ENCODE measurements around the gene VDAC2. TPM values are rescaled to one million over a fixed set of nuclear protein-coding genes. Genes with fewer than 3 reads are reported as not detected.

VDAC2 gene
- total RNA-seq, 2 donors from 2014 or later = 277 to 292 TPM

GRCh38 chr10:75209086-75209920, 1.3 kb upstream of the VDAC2 start:
- Histone ChIP-seq H3K4me1 (ENCODE audit: control insufficient read depth, insufficient read depth, low read length) (peaks cover 17% of the 10 kb centered on the region), H3K36me3 (ENCODE audit: control insufficient read depth, insufficient read depth, low read length) (peaks cover 27% of the 10 kb centered on the region), H3K27ac (ENCODE audit: low read depth, low read length) (peak overlapping the region; percentile 100), H3K27me3 (ENCODE audit: control insufficient read depth, insufficient read depth, low read length, poor library complexity, severe bottlenecking) (no peaks in the 10 kb centered on the region), H3K9ac (ENCODE audit: extremely low read depth, low read length, poor library complexity, severe bottlenecking) (peak overlapping the region; percentile 95), H3K4me3 (ENCODE audit: low read length) (peak overlapping the region; percentile 98), H3K9me3 (ENCODE audit: control insufficient read depth, low read length) (no peaks in the 10 kb centered on the region)
- DNase-seq = peak; percentile 57
- H3K27me3 Mint-ChIP-seq (ENCODE audit: insufficient read depth) = no peaks in the 10 kb centered on the region
- H3K9me3 Mint-ChIP-seq = no peaks in the 10 kb centered on the region
- H3K4me1 Mint-ChIP-seq = peaks cover 49% of the 10 kb centered on the region
- H3K27ac Mint-ChIP-seq = peak overlapping the region; percentile 95
- TF ChIP-seq CTCF (conservative IDR thresholded peaks at IDR 0.05) = no peak
- H3K4me3 Mint-ChIP-seq = peak overlapping the region; percentile 99
- 96 to 99% methylated on average over 9 to 13 of the region's 16 CpGs for WGBS, 2 experiments (ENCODE audit: insufficient coverage in 1 of 2, insufficient read length in 1 of 2)
- peaks cover 29% of the 10 kb centered on the region for H3K36me3 Mint-ChIP-seq (ENCODE audit: low read depth)

GRCh38 chr10:75209921-75210281, 695 bp upstream of the VDAC2 start:
- Histone ChIP-seq H3K9ac (ENCODE audit: extremely low read depth, low read length, poor library complexity, severe bottlenecking) (peak overlapping the region; percentile 95), H3K27ac (ENCODE audit: low read depth, low read length) (peak overlapping the region; percentile 100), H3K4me1 (ENCODE audit: control insufficient read depth, insufficient read depth, low read length) (peaks cover 17% of the 10 kb centered on the region), H3K27me3 (ENCODE audit: control insufficient read depth, insufficient read depth, low read length, poor library complexity, severe bottlenecking) (no peaks in the 10 kb centered on the region), H3K9me3 (ENCODE audit: control insufficient read depth, low read length) (no peaks in the 10 kb centered on the region), H3K4me3 (ENCODE audit: low read length) (peak overlapping the region; percentile 98), H3K36me3 (ENCODE audit: control insufficient read depth, insufficient read depth, low read length) (peaks cover 33% of the 10 kb centered on the region)
- no peak for TF ChIP-seq CTCF (conservative IDR thresholded peaks at IDR 0.05)
- 28 to 54% methylated on average over 9 to 19 of the region's 19 CpGs for WGBS, 2 experiments (ENCODE audit: insufficient coverage in 1 of 2, insufficient read length in 1 of 2)
- Mint-ChIP-seq H3K36me3 (ENCODE audit: low read depth) (peaks cover 35% of the 10 kb centered on the region), H3K4me1 (peaks cover 49% of the 10 kb centered on the region), H3K4me3 (peak overlapping the region; percentile 99), H3K9me3 (no peaks in the 10 kb centered on the region), H3K27ac (peak overlapping the region; percentile 95), H3K27me3 (ENCODE audit: insufficient read depth) (no peaks in the 10 kb centered on the region)
- DNase-seq = no peak

GRCh38 chr10:75211007-75211691, 553 bp downstream of the VDAC2 start:
- Mint-ChIP-seq H3K9me3 (no peaks in the 10 kb centered on the region), H3K36me3 (ENCODE audit: low read depth) (peaks cover 45% of the 10 kb centered on the region), H3K27ac (peak overlapping the region; percentile 95), H3K4me3 (peak overlapping the region; percentile 99), H3K4me1 (peaks cover 48% of the 10 kb centered on the region), H3K27me3 (ENCODE audit: insufficient read depth) (no peaks in the 10 kb centered on the region)
- peak overlapping the region; percentile 98 for H3K4me3 ChIP-seq (ENCODE audit: low read length)
- peaks cover 12% of the 10 kb centered on the region for H3K4me1 ChIP-seq (ENCODE audit: control insufficient read depth, insufficient read depth, low read length)
- no peak for TF ChIP-seq CTCF (conservative IDR thresholded peaks at IDR 0.05)
- WGBS, 2 experiments (ENCODE audit: insufficient coverage in 1 of 2, insufficient read length in 1 of 2) = 0 to 2% methylated on average over 7 to 38 of the region's 38 CpGs
- DNase-seq = peak; percentile 57
- peaks cover 45% of the 10 kb centered on the region for H3K36me3 ChIP-seq (ENCODE audit: control insufficient read depth, insufficient read depth, low read length)
- no peaks in the 10 kb centered on the region for H3K27me3 ChIP-seq (ENCODE audit: control insufficient read depth, insufficient read depth, low read length, poor library complexity, severe bottlenecking)
- no peaks in the 10 kb centered on the region for H3K9me3 ChIP-seq (ENCODE audit: control insufficient read depth, low read length)
- H3K9ac ChIP-seq (ENCODE audit: extremely low read depth, low read length, poor library complexity, severe bottlenecking) = peak overlapping the region; percentile 95
- peak overlapping the region; percentile 100 for H3K27ac ChIP-seq (ENCODE audit: low read depth, low read length)

Data from endodermal cell (in vitro differentiated cells).